ENCODE results near the gene KRTAP10-10. TPM values are rescaled to one million over a fixed set of nuclear protein-coding genes. Genes with fewer than 3 reads are reported as not detected.
A peak's percentile ranks its signal among the peaks of the same experiment; 100 is the strongest.

The KRTAP10-10 gene
- total and polyA plus RNA-seq, 2 of the 8 experiments (the other 6 are each of a cell fraction or from before 2014, with no cell fraction given), result not detected

- Histone ChIP-seq H3K27me3 (replicated peaks in 1 of 4; ENCODE audit: control insufficient read depth in 3 of 4, extremely low read depth in 1 of 4, insufficient read depth in 3 of 4, low read length in 3 of 4) (no peaks in the 10 kb centered on the region), H2BK12ac (ENCODE audit: low read depth, low read length) (0 out of 2 replicates have a peak overlapping the region, but pooled peaks have one; percentile 71), H4K91ac (replicated peaks; ENCODE audit: insufficient read length, low read length) (peak overlapping the region; percentile 42), H3K18ac (ENCODE audit: extremely low read depth, low read length) (no peak overlapping the region), H3K9ac (replicated peaks in 1 of 4; ENCODE audit: extremely low read depth in 1 of 4, low read depth in 3 of 4, low read length in 3 of 4) (no peak overlapping the region), H3K79me1 (ENCODE audit: low read depth, low read length) (no peaks in the 10 kb centered on the region), H2BK120ac (replicated peaks; ENCODE audit: low read depth, low read length) (no peak overlapping the region), H2BK20ac (ENCODE audit: low read length) (no peak overlapping the region), H3K27ac (ENCODE audit: low read depth, low read length) (no peak overlapping the region), H3K23ac (ENCODE audit: insufficient read length) (no peak overlapping the region), H2AK5ac (ENCODE audit: low read depth, low read length) (no peak overlapping the region), H2AFZ (ENCODE audit: low read length) (no peak overlapping the region), H3K4me3 (ENCODE audit: extremely low read depth in 1 of 4, insufficient read depth in 2 of 4, low read depth in 3 of 4, low read length in 4 of 4) (no peak overlapping the region), H3K23me2 (ENCODE audit: low read depth, low read length) (no peaks in the 10 kb centered on the region), H3K4me1 (replicated peaks in 1 of 4; ENCODE audit: control insufficient read depth in 3 of 4, insufficient read depth in 4 of 4, low read length in 3 of 4) (peaks cover 0 to 6% (median 2%) of the 10 kb centered on the region in 4 experiments; a peak in 4 of 7 replicates), H2BK5ac (ENCODE audit: low read depth, low read length) (peak overlapping the region; percentile 26; the same call in 1 of the 2 replicates), H3K9me3 (ENCODE audit: insufficient read depth in 2 of 2, low read depth in 1 of 2, low read length in 1 of 2) (peaks cover 19 to 22% of the 10 kb centered on the region in 2 experiments), H4K5ac (ENCODE audit: insufficient read length, low read depth, low read length) (no peak overlapping the region), H3K56ac (replicated peaks; ENCODE audit: insufficient read length, low read depth, low read length) (no peak overlapping the region), H3K79me2 (ENCODE audit: control insufficient read depth in 1 of 2, insufficient read depth in 2 of 2, low read length in 2 of 2) (no peaks in the 10 kb centered on the region), H3K36me3 (ENCODE audit: control insufficient read depth in 2 of 4, insufficient read depth in 4 of 4, low read length in 3 of 4) (no peaks in the 10 kb centered on the region), H3K4me2 (ENCODE audit: insufficient read depth in 1 of 2, low read depth in 2 of 2, low read length in 2 of 2) (no peak overlapping the region), H4K8ac (ENCODE audit: extremely low read depth, insufficient read depth, low read length) (peak overlapping the region; percentile 82), H2BK15ac (ENCODE audit: low read length) (no peak overlapping the region), H3K14ac (ENCODE audit: insufficient read length) (no peak overlapping the region), H4K20me1 (replicated peaks in 1 of 2; ENCODE audit: control insufficient read depth in 1 of 2, insufficient read depth in 2 of 2, low read length in 2 of 2) (peaks cover 0 to 1% of the 10 kb centered on the region in 2 experiments), H3K4ac (replicated peaks; ENCODE audit: insufficient read length, low read depth, low read length) (no peak overlapping the region)
- FAIRE-seq, result no peak
- ChIA-PET CTCF (ENCODE audit: partially characterized antibody) (interaction anchor here (0.5 to 1.1 kb wide), 4 partner anchors 11 to 1044 kb away, joined by 3 to 4 read pairs (median 3); partner anchors contain the start of gene KRTAP10-5), POLR2A (ENCODE audit: partially characterized antibody) (no interaction called here)
- 93% methylated on average over 26 of the region's 26 CpGs; no CpG with 5 or more reads in 1 of the 2 experiments for WGBS, 2 experiments (ENCODE audit: extremely low coverage in 1 of 2, insufficient coverage in 1 of 2, insufficient read length in 1 of 2, insufficient replicate concordance in 2 of 2, low coverage in 1 of 2, low lambda C conversion rate in 2 of 2, missing lambda C conversion rate in 1 of 2)
- DNase-seq (ENCODE audit: low read depth in 1 of 2, low spot score in 2 of 2), result peak in 1 of 2 experiments; percentile 41
- no peak for TF ChIP-seq POU5F1 (IDR thresholded peaks at IDR 0.05; ENCODE audit: low read depth, low read length)
- TF ChIP-seq, protein P1, sequence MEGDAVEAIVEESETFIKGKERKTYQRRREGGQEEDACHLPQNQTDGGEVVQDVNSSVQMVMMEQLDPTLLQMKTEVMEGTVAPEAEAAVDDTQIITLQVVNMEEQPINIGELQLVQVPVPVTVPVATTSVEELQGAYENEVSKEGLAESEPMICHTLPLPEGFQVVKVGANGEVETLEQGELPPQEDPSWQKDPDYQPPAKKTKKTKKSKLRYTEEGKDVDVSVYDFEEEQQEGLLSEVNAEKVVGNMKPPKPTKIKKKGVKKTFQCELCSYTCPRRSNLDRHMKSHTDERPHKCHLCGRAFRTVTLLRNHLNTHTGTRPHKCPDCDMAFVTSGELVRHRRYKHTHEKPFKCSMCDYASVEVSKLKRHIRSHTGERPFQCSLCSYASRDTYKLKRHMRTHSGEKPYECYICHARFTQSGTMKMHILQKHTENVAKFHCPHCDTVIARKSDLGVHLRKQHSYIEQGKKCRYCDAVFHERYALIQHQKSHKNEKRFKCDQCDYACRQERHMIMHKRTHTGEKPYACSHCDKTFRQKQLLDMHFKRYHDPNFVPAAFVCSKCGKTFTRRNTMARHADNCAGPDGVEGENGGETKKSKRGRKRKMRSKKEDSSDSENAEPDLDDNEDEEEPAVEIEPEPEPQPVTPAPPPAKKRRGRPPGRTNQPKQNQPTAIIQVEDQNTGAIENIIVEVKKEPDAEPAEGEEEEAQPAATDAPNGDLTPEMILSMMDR (IDR thresholded peaks at IDR 0.05; ENCODE audit: control extremely low read depth in 1 of 3, insufficient read depth in 1 of 3, low read depth in 1 of 3, low read length in 3 of 3), result no peak
Measured at GRCh38 chr21:44613386-44614155, 23.6 kb upstream of the KRTAP10-10 start.

All from H1 (cell line).